Hepatocyte (in vitro differentiated cells): Measurements from ENCODE around the gene PDE4D.

ENCODE experiments used
- EZH2 ChIP-seq: fragments of 200-600 bp; sonication (generic); IDR thresholded peaks from 2 replicates; pipeline ENCODE4 v1.6.1; 2016; ENCODE audit warnings: antibody characterized with exemption, mild to moderate bottlenecking, borderline replicate concordance
- EZH2phosphoT487 ChIP-seq: fragments of 200-600 bp; sonication (generic); IDR thresholded peaks from one replicate; pipeline ENCODE4 v1.6.1; 2018; ENCODE audit warnings: antibody characterized with exemption, mild to moderate bottlenecking, low read depth, moderate library complexity; ENCODE audit not compliant: unreplicated experiment, severe bottlenecking
- TF ChIP-seq, protein P1 (sequence below): fragments of 200-600 bp; sonication (generic); IDR thresholded peaks from 2 replicates; pipeline ENCODE4 v1.5.1; 2016; ENCODE audit warnings: antibody characterized with exemption, mild to moderate bottlenecking; ENCODE audit not compliant: poor library complexity

DNA sequence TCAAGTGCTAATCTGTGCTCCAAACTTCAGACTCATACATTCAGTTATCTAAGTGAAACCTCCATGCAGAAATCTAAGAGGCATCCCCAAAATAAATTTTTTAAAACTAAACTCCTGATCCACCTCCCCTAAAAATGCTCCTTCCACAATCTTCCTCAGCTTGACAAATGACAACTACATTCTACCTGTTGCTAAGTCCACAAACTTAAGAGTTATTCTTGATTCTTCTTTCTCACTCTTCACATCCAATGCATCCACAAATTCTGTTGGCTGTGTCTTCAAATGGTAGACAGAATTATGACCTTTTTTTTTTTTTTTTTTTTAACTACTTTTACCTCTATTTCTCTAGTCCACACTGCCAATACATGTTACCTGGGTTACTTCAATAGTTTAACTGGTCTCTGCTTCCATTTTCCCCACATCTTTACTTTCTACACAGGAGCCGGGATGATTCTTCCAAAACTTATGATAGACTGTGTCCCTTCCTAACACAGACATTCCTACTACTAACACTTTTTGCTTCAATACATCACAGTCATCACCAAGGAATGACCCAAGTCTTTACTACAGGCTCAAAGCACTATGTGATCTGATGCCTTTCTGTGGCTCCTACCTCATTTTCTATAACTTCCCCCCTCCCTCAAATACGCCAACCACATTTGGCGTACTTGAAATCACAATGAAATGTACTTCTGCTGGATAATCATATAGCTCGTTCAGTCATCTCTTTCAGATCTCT, 143.6 kb downstream of the PDE4D start:
- TF ChIP-seq, protein P1, sequence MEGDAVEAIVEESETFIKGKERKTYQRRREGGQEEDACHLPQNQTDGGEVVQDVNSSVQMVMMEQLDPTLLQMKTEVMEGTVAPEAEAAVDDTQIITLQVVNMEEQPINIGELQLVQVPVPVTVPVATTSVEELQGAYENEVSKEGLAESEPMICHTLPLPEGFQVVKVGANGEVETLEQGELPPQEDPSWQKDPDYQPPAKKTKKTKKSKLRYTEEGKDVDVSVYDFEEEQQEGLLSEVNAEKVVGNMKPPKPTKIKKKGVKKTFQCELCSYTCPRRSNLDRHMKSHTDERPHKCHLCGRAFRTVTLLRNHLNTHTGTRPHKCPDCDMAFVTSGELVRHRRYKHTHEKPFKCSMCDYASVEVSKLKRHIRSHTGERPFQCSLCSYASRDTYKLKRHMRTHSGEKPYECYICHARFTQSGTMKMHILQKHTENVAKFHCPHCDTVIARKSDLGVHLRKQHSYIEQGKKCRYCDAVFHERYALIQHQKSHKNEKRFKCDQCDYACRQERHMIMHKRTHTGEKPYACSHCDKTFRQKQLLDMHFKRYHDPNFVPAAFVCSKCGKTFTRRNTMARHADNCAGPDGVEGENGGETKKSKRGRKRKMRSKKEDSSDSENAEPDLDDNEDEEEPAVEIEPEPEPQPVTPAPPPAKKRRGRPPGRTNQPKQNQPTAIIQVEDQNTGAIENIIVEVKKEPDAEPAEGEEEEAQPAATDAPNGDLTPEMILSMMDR: no peak
- TF ChIP-seq EZH2: no peak
- TF ChIP-seq EZH2phosphoT487: no peak
